Measurements from ENCODE around the gene ASCL5. TPM values are rescaled to one million over a fixed set of nuclear protein-coding genes. Genes with fewer than 3 reads are reported as not detected.

The ASCL5 gene
- total and polyA plus RNA-seq, 9 of the 15 experiments (the other 6 are each of a cell fraction or from before 2014, with no cell fraction given), result 0.09 TPM; not detected in 8

DNA sequence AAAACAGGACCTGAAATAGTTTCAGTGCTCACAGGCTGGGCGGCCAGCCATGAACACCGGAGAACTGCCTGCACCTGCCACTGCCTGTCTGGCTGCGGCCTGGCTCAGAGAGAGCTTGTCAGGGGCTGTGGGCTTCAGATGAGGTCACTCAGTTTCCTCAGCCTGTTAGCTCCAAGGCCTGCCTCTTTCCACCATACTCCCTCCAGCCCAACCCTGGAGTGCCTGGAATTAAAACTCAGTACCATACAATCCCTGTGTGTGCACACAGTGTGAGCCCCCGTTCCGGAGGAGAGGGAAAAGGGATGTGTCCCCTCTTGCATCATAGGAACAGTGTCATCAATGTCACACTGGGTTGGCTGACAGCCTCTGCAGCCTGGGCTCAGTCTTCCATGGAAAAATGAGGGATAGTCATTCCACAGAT, 30.9 kb downstream of the ASCL5 start (continued):
- TF ChIP-seq, protein P1, sequence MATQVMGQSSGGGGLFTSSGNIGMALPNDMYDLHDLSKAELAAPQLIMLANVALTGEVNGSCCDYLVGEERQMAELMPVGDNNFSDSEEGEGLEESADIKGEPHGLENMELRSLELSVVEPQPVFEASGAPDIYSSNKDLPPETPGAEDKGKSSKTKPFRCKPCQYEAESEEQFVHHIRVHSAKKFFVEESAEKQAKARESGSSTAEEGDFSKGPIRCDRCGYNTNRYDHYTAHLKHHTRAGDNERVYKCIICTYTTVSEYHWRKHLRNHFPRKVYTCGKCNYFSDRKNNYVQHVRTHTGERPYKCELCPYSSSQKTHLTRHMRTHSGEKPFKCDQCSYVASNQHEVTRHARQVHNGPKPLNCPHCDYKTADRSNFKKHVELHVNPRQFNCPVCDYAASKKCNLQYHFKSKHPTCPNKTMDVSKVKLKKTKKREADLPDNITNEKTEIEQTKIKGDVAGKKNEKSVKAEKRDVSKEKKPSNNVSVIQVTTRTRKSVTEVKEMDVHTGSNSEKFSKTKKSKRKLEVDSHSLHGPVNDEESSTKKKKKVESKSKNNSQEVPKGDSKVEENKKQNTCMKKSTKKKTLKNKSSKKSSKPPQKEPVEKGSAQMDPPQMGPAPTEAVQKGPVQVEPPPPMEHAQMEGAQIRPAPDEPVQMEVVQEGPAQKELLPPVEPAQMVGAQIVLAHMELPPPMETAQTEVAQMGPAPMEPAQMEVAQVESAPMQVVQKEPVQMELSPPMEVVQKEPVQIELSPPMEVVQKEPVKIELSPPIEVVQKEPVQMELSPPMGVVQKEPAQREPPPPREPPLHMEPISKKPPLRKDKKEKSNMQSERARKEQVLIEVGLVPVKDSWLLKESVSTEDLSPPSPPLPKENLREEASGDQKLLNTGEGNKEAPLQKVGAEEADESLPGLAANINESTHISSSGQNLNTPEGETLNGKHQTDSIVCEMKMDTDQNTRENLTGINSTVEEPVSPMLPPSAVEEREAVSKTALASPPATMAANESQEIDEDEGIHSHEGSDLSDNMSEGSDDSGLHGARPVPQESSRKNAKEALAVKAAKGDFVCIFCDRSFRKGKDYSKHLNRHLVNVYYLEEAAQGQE (IDR thresholded peaks at IDR 0.05; ENCODE audit: borderline replicate concordance), result no peak
- TF ChIP-seq, protein P1 (CRISPR knock-in tag; IDR thresholded peaks at IDR 0.05; ENCODE audit: low read depth), result no peak
- TF ChIP-seq PHTF2 (CRISPR knock-in tag; IDR thresholded peaks at IDR 0.05) (no peak), CEBPG (CRISPR knock-in tag; IDR thresholded peaks at IDR 0.05) (peak; percentile 75), CEBPG (tag; conservative IDR thresholded peaks at IDR 0.05 in 1 of 2, IDR thresholded peaks at IDR 0.05 in 1 of 2) (peak in 1 of 2 experiments; percentile 93; a peak in 2 of 4 replicates)
- TF ChIP-seq, protein P2, sequence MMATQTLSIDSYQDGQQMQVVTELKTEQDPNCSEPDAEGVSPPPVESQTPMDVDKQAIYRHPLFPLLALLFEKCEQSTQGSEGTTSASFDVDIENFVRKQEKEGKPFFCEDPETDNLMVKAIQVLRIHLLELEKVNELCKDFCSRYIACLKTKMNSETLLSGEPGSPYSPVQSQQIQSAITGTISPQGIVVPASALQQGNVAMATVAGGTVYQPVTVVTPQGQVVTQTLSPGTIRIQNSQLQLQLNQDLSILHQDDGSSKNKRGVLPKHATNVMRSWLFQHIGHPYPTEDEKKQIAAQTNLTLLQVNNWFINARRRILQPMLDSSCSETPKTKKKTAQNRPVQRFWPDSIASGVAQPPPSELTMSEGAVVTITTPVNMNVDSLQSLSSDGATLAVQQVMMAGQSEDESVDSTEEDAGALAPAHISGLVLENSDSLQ (IDR thresholded peaks at IDR 0.05), result 0 out of 2 replicates have a peak, but pooled peaks have one; percentile 32

Measured in K562 (cell line).